Tibial nerve (tissue), 4 donors: ENCODE results near the gene RPP40.

Experiments
- CTCF ChIP-seq, 5 experiments: fragments of 200-600 bp in 3 of 5; fragments of 450-650 bp in 2 of 5; sonication (generic) in 3 of 5; IDR thresholded peaks; one replicate each; pipeline ENCODE4 v1.5.1; 2016 to 2019; ENCODE audit warnings: antibody characterized with exemption in 5 of 5, mild to moderate bottlenecking in 3 of 5, moderate library complexity in 2 of 5
- EP300 ChIP-seq, 2 donors: sonication (generic); formaldehyde crosslinking; IDR thresholded peaks; one replicate each; pipeline ENCODE4 v1.6.1; 2017; ENCODE audit warnings: antibody characterized with exemption in 2 of 2, mild to moderate bottlenecking in 1 of 2
- POLR2A ChIP-seq, 2 donors: fragments of 450-650 bp; IDR thresholded peaks; one replicate each; pipeline ENCODE4 v1.6.1; 2017; ENCODE audit warnings: antibody characterized with exemption in 2 of 2, mild to moderate bottlenecking in 2 of 2, moderate library complexity in 2 of 2

GRCh38 chr6:5028301-5028700 lies 24.5 kb upstream of the RPP40 start:
- no peak for TF ChIP-seq CTCF (IDR thresholded peaks at IDR 0.05)
- TF ChIP-seq POLR2A (IDR thresholded peaks at IDR 0.05): no peak
- TF ChIP-seq EP300 (IDR thresholded peaks at IDR 0.05): no peak
